ENCODE measurements around the gene LMF1. TPM values are rescaled to one million over a fixed set of nuclear protein-coding genes. Genes with fewer than 3 reads are reported as not detected.

The LMF1 gene
- total and polyA plus RNA-seq, 2 of the 4 experiments (the other 2 are of a cell fraction): 7.7 to 13.1 TPM

GRCh38 chr16:824601-825000 lies 146.2 kb downstream of the LMF1 start:
- Histone ChIP-seq H3K56ac (ENCODE audit: extremely low read depth, insufficient read depth, low read length) (no peak overlapping the region), H3K4ac (ENCODE audit: low read depth, low read length) (no peak overlapping the region), H3K18ac (ENCODE audit: low read depth, low read length) (no peak overlapping the region), H3K9me3 (ENCODE audit: control insufficient read depth, insufficient read depth, low read length) (no peaks in the 10 kb centered on the region), H2AK5ac (ENCODE audit: low read depth, low read length) (no peak overlapping the region), H4K91ac (ENCODE audit: insufficient read depth, low read depth, low read length) (no peak overlapping the region), H2BK15ac (ENCODE audit: low read depth, low read length) (no peak overlapping the region), H3K23ac (ENCODE audit: low read depth, low read length) (no peak overlapping the region), H3K27ac (ENCODE audit: insufficient read depth, low read length) (no peak overlapping the region), H3K79me1 (ENCODE audit: low read depth in 1 of 2, low read length in 2 of 2) (no peaks in the 10 kb centered on the region), H3K27me3 (ENCODE audit: control insufficient read depth, insufficient read depth, low read length) (peaks cover 30% of the 10 kb centered on the region), H2AK9ac (replicated peaks; ENCODE audit: low read depth, low read length, poor library complexity) (no peak overlapping the region), H3K4me2 (ENCODE audit: low read depth, low read length) (no peak overlapping the region), H4K5ac (ENCODE audit: low read depth, low read length) (no peak overlapping the region), H2BK20ac (ENCODE audit: low read depth, low read length) (no peak overlapping the region), H2BK5ac (ENCODE audit: low read depth, low read length, poor library complexity, severe bottlenecking) (no peak overlapping the region), H3K14ac (replicated peaks; ENCODE audit: low read depth, low read length) (no peak overlapping the region), H4K20me1 (ENCODE audit: insufficient read depth, low read length) (no peaks in the 10 kb centered on the region), H2BK120ac (ENCODE audit: low read depth, low read length) (no peak overlapping the region), H2AFZ (replicated peaks; ENCODE audit: low read length, poor library complexity) (peak overlapping the region; percentile 67), H4K8ac (ENCODE audit: low read depth in 2 of 2, low read length in 2 of 2) (no peak overlapping the region), H3K9me1 (ENCODE audit: insufficient read depth, low read length) (no peaks in the 10 kb centered on the region; the same call in 1 of the 2 replicates), H3K4me1 (ENCODE audit: control insufficient read depth, insufficient read depth, low read length) (peaks cover 4% of the 10 kb centered on the region; the same call in 1 of the 2 replicates), H3K9ac (ENCODE audit: low read depth, low read length) (no peak overlapping the region), H3K36me3 (ENCODE audit: control insufficient read depth, insufficient read depth, low read length) (no peaks in the 10 kb centered on the region), H3K4me3 (ENCODE audit: insufficient read depth, low read depth, low read length) (no peak overlapping the region)
- no TSS peak for BruUV-seq (replicated peaks)
- in situ Hi-C loops (cut with MboI; ENCODE audit: low sequenced_read_pairs) (loop anchor here (25.0 kb wide), 1 partner anchor 388 kb away; no protein-coding TSS in a partner anchor), intact Hi-C loops (cut with micrococcal nuclease) (no loop called here), dilution Hi-C loops (cut with HindIII; ENCODE audit: low sequenced_read_pairs, unreplicated experiment) (no loop called here)
- POLR2A ChIA-PET (ENCODE audit: unreplicated experiment): no interaction called here
- CTCF ChIA-PET: no interaction called here
- ATAC-seq (ENCODE audit: low read depth) (no peak), DNase-seq (no peak)
- 93% methylated on average over 23 of the region's 25 CpGs; no CpG with 5 or more reads in 1 of the 2 experiments for WGBS, 2 experiments (ENCODE audit: extremely low coverage in 2 of 2, insufficient read length in 1 of 2)
- TF ChIP-seq USF2 (IDR thresholded peaks at IDR 0.05; ENCODE audit: low read depth, low read length): no peak
- no peak for TF ChIP-seq MAFK (IDR thresholded peaks at IDR 0.05; ENCODE audit: low read depth, low read length)
- TF ChIP-seq MAZ (IDR thresholded peaks at IDR 0.05; ENCODE audit: borderline replicate concordance, low read depth, low read length): no peak
- TF ChIP-seq RCOR1 (IDR thresholded peaks at IDR 0.05; ENCODE audit: insufficient replicate concordance, low read length): no peak
